ENCODE measurements around the gene DNTT. TPM values are rescaled to one million over a fixed set of nuclear protein-coding genes. Genes with fewer than 3 reads are reported as not detected.

Gene DNTT
- polyA plus RNA-seq, 1 donor from 2014 or later, result not detected

DNA sequence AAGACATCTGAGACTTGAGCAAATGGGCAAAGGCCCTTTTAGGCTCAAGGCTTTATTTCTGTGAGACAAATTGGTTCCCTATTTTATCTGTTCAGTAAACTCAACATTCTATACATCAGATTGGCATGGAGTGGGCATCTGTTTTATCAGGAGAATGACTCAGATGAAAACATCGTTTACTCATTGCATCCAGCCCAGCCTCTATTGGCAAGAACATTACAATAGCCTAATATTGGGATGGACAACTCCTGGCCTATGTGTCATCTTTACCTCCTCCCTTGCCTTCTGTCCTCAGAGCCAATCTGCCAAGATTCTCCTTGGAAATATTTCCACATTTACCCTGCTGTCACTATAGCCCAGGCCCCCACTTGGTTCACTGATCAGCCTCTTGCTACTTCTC is 27.4 kb upstream of the DNTT start:
- Histone ChIP-seq H4K20me1 (ENCODE audit: insufficient read depth) (no peaks in the 10 kb centered on the region), H3K36me3 (ENCODE audit: insufficient read depth, low read length) (no peaks in the 10 kb centered on the region), H3K27me3 (ENCODE audit: insufficient read depth, low read depth, low read length) (no peaks in the 10 kb centered on the region), H3K4me2 (ENCODE audit: low read length) (no peak overlapping the region), H3K9me3 (ENCODE audit: low read length) (no peaks in the 10 kb centered on the region), H3K9me2 (ENCODE audit: insufficient read depth, low read length) (no peaks in the 10 kb centered on the region), H3K4me3 (ENCODE audit: low read length) (no peak overlapping the region), H3K27ac (ENCODE audit: low read length) (no peak overlapping the region), H3K9ac (ENCODE audit: low read length) (no peak overlapping the region), H2AFZ (ENCODE audit: low read depth, low read length) (no peak overlapping the region), H3K79me2 (replicated peaks; ENCODE audit: insufficient read depth, low read length) (no peaks in the 10 kb centered on the region), H3F3A (ENCODE audit: insufficient read depth, low read length, poor library complexity, severe bottlenecking) (no peaks in the 10 kb centered on the region)
- TF ChIP-seq, protein P1, sequence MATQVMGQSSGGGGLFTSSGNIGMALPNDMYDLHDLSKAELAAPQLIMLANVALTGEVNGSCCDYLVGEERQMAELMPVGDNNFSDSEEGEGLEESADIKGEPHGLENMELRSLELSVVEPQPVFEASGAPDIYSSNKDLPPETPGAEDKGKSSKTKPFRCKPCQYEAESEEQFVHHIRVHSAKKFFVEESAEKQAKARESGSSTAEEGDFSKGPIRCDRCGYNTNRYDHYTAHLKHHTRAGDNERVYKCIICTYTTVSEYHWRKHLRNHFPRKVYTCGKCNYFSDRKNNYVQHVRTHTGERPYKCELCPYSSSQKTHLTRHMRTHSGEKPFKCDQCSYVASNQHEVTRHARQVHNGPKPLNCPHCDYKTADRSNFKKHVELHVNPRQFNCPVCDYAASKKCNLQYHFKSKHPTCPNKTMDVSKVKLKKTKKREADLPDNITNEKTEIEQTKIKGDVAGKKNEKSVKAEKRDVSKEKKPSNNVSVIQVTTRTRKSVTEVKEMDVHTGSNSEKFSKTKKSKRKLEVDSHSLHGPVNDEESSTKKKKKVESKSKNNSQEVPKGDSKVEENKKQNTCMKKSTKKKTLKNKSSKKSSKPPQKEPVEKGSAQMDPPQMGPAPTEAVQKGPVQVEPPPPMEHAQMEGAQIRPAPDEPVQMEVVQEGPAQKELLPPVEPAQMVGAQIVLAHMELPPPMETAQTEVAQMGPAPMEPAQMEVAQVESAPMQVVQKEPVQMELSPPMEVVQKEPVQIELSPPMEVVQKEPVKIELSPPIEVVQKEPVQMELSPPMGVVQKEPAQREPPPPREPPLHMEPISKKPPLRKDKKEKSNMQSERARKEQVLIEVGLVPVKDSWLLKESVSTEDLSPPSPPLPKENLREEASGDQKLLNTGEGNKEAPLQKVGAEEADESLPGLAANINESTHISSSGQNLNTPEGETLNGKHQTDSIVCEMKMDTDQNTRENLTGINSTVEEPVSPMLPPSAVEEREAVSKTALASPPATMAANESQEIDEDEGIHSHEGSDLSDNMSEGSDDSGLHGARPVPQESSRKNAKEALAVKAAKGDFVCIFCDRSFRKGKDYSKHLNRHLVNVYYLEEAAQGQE (IDR thresholded peaks at IDR 0.05; ENCODE audit: borderline replicate concordance), result no peak
- TF ChIP-seq POLR2AphosphoS5 (IDR thresholded peaks at IDR 0.05) (no peak), TAF1 (IDR thresholded peaks at IDR 0.05; ENCODE audit: low read depth) (no peak), MXI1 (conservative IDR thresholded peaks at IDR 0.05; ENCODE audit: poor library complexity, severe bottlenecking) (no peak), EZH2 (IDR thresholded peaks at IDR 0.05; ENCODE audit: borderline replicate concordance, insufficient read depth, low read length, poor library complexity, severe bottlenecking) (no peak), CTCF (IDR thresholded peaks at IDR 0.05; ENCODE audit: poor library complexity, severe bottlenecking) (no peak), RAD21 (conservative IDR thresholded peaks at IDR 0.05) (no peak), SMC3 (conservative IDR thresholded peaks at IDR 0.05; ENCODE audit: poor library complexity) (no peak), EP300 (conservative IDR thresholded peaks at IDR 0.05; ENCODE audit: poor library complexity, severe bottlenecking) (no peak)

DNA sequence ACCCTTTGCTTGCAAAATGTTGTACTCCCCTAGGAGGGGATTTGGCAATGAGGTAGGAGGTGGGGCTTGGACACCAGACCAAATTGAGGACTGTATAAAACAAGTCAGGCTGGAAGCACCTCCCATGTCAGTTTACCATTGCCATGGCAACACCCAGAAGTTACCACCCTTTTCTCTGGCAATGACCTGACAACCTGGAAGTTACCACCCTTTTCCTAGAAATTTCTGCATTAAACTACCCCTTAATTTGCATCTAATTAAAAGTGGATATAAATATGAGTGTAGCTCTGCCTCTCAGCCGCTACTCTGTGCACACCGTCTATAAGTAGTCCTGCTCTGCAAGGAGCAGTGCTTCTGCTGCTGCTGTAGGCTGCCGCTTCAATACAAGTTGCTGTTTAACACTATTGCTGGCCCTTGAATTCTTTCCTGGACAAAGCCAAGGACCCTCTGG is 25.0 kb upstream of the DNTT start:
- no peaks in the 10 kb centered on the region for H4K20me1 ChIP-seq (ENCODE audit: insufficient read depth)
- no peak overlapping the region for H3K27ac ChIP-seq (ENCODE audit: low read length)
- H2AFZ ChIP-seq (ENCODE audit: low read depth, low read length), result no peak overlapping the region
- H3K27me3 ChIP-seq (ENCODE audit: insufficient read depth, low read depth, low read length), result no peaks in the 10 kb centered on the region
- H3K4me2 ChIP-seq (ENCODE audit: low read length), result no peak overlapping the region
- no peak overlapping the region for H3K9ac ChIP-seq (ENCODE audit: low read length)
- H3K4me3 ChIP-seq (ENCODE audit: low read length), result no peak overlapping the region
- H3K36me3 ChIP-seq (ENCODE audit: insufficient read depth, low read length), result no peaks in the 10 kb centered on the region
- TF ChIP-seq SMC3 (conservative IDR thresholded peaks at IDR 0.05; ENCODE audit: poor library complexity) (no peak), TAF1 (IDR thresholded peaks at IDR 0.05; ENCODE audit: low read depth) (no peak), CTCF (IDR thresholded peaks at IDR 0.05; ENCODE audit: poor library complexity, severe bottlenecking) (no peak), MXI1 (conservative IDR thresholded peaks at IDR 0.05; ENCODE audit: poor library complexity, severe bottlenecking) (no peak), RAD21 (conservative IDR thresholded peaks at IDR 0.05) (no peak), POLR2AphosphoS5 (IDR thresholded peaks at IDR 0.05) (no peak)
- H3F3A ChIP-seq (ENCODE audit: insufficient read depth, low read length, poor library complexity, severe bottlenecking), result no peaks in the 10 kb centered on the region
- no peaks in the 10 kb centered on the region for H3K9me2 ChIP-seq (ENCODE audit: insufficient read depth, low read length)
- no peaks in the 10 kb centered on the region for H3K79me2 ChIP-seq (replicated peaks; ENCODE audit: insufficient read depth, low read length)
- no peaks in the 10 kb centered on the region for H3K9me3 ChIP-seq (ENCODE audit: low read length)
